Stimulated activated naive CD4-positive, alpha-beta T cell (primary cell): ENCODE data around the gene ETS1.
A peak's percentile ranks its signal among the peaks of the same experiment; 100 is the strongest.

Experiments
- DNase-seq, 6 experiments: peaks; one replicate each; lab custom pipeline; 2025; lab: John Stamatoyannopoulos, UW

The ETS1 gene

DNA sequence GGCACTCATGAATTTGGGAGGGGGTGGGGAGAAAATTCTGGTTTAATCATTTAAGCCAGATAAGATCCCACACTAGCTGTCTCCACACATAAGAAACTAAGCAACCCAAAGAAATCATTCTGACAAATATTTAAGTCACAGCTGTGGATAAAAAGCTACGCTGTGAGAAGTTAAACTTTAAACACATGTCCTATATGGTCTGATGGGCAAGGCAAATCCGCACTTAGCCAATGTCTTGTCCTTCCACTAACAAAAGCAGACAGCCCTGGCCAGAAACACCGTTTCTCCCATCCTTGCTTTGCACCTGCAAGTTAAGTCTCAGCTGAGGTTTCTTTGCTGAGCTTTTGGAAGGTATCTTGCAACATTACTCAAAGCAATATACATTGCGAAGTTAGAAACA is 68.0 kb downstream of the ETS1 start:
- DNase-seq: no peak

DNA sequence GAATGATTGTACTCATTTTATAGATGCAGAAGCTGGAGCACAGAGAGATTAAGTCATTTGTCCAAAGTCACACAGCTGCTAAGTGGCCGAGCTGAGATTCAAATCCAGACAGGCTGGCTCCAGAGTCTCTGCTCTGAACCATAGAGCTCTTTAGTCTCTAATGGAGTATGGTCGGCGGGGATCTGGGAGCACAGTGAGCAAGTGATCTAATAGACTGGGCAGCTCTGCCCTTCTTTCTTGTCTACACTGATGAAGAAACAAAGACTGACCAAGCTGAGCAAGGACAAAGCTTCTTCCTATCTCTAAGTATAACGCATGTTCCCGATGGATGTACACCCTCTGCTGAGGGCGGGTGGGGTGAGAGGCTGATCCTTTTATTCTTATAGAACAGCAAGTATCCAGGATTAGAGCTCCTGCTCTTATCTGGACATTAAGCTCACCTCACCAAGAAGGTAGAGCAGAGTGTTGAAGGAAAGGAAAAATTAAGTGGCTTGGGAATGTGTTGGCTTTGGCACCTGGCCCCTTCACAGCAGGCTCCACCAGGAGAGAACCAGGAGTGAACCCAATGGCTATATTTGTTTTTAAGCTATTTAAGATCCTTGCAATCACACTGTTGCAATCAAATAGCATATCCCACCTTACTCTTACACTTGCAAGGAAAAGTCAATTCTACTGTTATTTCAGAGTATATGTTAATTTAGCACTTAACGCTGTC is 68.7 kb downstream of the ETS1 start:
- no peak for DNase-seq

DNA sequence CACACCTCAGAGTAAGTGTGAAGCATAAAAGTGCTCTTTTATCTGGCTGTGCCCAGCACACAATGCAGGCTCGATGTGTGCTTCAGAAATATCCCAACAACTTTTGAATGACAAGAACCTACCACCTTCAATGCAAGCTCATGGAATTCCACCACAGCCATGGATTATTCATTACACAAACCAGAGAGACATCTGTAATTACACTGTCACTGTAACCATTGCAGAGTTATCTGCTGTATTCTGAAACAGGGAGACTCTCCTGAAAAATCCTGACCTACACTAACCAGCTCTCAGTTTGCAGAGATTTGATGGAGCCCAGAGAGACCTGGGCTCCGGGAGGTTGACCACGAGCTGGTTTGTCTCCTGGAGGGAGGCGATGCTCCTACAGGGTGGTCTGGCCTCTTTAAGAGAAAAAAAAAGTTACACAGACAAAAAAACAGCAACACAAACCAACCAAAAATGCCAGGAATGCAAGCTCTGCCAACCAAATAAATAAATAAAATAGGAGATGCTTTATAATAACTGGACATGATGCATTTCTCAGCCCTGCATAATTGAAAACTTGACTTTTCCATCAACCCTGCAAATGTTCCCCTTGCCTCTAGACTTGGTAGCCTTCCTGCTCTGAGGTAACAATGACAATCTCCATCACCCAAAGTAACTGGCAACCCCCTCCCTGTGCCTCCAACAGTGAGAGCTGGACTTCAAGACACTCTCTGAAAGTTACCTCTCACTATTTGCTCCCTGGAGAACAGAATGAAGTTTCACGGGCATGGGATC is 69.7 kb downstream of the ETS1 start:
- DNase-seq: no peak

DNA sequence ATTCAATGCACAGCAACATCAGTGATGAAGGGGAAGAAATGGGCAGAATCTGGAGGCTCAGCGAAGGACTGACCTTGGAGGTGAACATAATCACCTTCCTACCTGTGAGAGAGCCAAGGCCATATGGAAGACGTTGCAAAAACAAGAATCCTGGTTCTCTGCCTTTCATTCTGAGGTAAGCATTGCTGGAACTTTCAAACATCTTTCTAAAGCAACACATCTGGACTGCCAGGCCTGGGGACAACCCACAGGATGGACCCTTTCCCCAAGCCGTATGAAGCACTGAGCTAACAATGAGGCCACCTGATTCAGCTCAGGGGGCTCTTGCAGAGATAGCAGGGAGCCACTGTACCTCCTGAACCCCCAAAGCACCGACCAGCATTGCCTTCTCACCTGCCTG is 70.5 kb downstream of the ETS1 start:
- DNase-seq: no peak

DNA sequence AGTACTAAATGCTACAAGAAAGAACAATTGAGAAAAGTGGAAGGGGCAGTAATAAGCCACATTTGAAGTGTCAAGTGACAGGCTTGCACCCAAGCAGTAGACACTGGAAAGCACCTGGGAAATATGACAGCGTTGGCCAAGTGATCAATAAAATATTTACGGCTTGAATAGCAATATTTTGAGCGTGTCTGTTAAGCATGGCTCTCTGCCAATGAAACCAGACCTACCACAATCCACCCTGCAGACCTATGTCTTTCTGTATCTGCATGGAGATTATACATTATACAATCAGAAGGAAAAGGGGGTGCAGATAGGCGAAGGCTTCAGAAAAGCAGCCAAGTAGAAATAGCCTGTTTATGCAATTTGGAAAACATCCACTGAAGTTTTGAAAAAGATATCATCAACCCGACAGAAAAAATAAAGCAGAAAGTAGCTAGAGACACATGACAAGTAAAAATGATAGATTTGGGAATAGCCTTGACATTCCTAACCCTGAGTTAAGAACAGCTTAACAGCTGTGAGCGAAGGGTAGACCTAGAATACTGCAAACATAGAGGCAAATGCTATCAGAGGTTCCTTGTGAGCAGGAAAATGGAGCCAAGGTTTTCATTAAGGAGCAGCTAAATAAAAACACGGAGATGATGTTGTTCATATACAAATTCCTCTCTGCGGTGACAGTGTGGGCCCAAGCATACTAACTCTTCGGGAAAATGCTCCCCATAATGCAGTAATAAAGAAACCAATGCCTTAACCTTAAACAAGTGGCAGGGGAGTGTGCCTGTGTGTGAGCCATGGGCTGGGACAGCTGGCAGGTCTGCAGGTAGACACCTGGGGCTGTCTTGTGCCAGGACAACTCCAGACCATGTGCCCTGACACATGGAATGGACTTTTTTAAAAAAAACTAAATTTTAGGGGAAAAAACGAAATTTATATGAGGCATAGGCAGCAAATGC is 71.3 kb downstream of the ETS1 start:
- no peak for DNase-seq

DNA sequence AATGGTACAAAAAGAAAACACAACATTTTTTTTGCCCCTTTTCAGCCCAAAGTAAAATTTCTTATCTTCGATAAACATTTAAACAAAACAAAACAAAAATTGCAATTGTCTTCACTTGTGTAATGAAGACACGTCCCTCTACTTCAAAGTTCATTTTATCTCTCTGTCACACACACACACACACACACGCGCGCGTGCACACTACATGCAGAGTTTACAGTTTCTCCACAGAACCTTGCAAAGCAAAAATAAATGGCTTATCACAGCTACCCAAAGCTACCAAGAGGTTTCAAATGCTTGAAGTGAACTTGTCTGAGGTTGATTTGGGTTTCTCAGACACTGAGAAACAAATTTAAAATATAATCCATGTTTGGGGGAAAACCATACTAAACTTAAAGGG is 72.3 kb downstream of the ETS1 start:
- peak in 2 of 6 experiments; percentile 18 to 55 for DNase-seq

DNA sequence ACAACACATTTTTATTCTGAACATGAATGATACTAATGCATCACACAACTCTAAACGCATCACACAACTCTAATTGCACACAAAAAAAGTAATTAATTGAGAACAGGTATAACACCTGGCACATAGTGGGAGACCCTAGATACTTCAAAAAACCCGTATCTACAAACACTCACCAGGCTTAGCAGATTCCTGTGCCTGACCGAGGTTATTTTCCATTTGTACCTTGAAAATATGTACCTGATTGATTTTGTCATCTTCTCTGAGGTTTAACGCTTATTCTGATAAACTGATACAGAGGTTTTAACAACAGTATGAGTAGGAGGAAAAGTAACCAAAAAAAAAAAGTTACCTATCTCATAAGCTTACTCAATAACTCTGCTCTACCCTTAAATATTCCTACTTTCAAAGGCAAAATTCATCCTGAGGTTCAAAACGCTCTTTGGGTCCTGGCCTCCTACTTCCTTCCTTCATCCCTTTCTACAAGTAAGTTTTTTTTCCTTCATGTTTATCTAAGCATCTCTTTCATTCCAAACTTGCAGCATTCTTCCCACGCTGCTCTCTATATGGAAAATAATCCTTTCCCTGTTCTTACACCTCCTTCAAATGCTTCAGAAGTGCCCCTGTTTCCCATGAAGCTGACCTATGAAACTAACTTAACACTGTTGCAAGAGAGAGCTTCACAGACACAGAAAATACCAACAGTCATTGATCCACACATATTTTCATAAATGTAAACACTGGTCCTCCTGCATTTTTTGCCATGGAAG is 73.3 kb downstream of the ETS1 start:
- no peak for DNase-seq

DNA sequence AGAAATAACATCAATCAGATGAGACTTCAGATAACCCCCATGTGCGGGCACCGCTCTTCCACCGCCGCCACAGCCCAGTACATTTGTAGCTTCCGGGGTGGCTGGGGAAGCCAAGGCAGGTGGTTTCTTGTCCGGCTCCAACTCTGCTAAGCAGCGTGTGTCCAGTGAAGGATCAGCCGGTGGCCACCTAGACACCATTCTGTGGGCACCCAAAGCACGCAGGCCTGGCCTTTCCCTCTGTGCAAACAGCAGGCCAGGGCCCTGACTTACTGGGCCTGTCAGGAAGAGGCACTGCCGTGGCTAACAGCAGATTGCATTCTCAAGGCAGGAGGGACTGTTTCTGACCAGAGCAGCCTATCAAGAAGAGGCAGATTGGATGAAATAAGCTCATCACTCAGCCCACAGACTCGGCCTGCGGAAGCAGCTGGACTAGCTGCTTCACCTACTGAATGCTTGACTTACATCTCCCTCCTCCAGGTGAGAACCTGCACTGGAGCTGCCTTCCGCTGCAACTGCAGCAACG is 74.8 kb downstream of the ETS1 start:
- DNase-seq: peak in 3 of 6 experiments; percentile 26 to 68 (median 33)

DNA sequence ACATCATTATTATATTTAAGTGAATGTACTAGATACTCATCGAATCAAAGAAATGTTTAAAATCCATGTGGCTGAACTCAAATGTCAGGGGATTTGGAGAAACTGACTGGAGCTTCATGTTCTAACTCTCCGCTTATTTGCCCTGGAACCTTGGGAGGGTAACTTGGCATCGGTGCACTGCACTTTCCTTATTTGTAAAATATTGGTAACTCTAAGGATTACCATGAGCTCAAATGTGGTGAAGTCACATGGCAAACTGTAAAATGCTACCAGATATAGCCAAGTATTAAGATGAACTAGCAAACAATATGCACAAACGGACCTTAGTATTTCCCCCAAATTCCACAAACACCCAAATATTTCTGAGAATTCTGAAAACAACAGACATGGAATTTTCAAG is 75.6 kb downstream of the ETS1 start:
- no peak for DNase-seq

DNA sequence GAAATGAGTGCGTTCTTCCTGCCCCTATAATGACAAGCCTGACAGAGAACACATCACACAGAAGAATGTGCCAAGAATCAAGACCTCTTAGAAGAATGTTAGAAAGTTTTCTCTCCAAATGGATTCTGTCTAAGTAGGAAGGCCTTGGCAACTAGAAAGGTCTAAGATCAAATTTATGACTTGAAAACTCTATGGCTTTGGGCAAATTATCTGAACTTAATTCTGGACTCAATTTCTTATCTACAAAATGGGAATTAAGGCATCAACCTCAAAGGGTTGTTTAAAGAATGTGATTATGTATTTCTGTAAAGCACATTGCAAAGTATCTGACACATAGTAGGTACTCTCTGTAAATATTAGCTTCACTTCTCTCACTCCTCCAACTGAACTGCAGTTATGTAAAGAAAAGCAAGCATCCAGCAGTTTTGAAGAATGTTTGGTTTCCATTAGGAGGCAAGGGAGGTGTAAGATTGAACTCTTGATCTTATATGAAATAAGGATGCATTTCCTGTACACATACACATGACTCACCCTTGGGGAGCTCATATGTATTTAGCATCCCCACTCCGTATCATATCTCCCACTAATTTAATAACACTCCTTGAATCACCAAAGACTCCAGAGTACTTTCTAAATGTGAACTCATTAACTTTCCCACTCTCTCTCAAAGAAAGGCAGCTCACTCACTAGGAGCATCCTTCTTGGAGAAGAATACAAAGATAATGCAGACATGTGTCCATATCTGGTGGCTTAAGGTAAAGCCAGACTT is 77.6 kb downstream of the ETS1 start:
- DNase-seq: no peak

DNA sequence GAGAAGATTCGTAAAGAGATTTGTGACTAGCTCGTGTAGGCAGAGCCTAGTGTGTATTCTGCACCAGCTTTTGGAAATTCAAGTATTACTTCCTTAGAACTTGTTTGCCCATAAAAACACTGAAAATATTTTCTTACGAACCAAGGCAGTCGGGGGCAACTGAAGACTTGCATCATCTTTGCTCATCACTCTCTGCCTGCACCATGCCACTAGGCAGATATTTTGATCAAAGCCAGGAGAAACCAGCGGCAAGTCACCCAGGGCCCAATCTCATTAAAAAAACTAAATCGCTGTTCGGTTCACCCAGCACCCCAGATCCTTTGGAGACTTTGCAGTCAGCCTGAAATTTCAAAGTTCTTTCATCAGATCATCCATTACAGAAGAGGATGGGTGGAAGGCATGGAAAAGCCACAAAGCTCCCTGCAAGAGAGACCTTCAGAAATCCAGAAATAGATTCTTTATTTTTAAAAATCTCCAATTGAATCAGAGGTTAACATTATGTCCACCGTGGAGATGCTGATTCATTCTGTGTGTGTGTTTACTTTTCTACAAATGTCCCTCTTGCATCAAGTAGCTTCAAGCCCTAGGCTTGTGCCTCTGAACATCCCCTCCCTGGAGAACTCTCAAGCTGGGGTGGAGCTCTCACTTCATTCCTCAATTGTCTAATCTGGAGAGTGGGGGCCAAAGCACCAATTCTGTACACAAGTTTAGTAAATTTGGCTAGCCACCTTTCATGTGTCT is 78.4 kb downstream of the ETS1 start:
- DNase-seq: peak in 4 of 6 experiments; percentile 26 to 46 (median 38)

DNA sequence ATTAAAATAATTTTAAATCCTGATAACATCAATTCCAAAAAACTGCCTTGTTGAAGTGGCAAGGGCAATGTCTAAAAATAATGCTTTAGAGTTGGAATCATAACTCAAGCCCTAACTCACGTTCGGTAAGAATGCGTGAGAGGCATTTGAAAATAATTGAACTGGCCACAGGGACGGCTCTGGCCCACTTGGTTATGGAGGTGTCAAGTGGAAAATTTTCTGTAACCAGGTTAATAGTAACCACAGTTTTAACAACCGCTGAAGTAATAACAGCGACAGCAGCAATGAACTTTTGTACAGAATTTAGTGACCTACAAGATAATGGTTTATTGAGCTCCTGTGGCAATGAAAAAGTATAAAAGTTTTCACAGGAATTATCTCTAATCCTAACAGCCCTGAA is 79.4 kb downstream of the ETS1 start:
- DNase-seq: no peak

DNA sequence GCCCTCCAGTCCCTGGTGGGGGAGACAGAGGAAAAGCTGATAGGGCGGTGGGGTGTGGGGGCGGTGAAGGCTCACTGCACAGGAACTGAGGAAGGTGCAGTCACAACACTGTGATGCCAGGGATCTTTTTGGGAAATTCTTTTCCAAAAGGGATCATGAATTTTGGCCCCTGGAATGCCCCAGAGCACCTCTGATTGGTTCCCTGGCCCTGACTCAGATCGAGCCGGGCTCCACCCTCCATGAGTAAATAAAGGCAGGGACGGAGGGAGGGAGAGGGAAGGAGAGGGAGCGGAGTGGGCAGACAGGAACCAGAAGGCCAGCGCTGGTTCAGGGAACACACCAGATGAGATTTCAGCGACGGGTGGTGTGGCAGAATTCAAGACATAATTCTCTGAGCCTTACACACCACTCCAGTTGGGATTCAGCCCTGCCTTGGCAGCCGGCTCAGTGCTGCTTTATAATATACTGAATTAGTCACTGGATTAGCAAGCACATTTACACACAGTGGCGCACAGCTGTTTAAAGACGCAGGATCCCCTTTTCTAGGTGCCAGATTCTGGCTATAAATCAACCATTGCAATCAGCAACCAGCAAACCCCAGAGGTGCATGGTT is 80.3 kb downstream of the ETS1 start:
- peak in 3 of 6 experiments; percentile 21 to 33 (median 31) for DNase-seq

DNA sequence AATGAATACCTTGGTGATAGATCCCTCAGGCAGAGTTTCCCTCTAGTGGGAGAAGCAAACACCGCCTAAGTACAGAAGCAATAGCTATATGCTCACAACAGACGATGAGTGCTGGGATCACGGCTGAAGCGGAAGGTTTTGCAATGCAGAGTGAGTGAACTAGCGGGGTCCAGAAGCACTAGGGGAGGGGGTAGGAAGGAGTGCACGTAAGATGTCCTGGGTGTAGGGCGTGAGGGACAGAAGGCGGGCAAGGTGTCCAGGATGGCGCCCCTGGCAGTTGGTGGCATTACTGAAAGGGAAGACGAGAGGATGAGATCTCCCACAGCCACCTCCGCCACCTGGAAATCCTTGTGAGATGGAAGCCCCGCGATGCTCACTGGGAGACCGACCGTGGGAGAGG is 81.0 kb downstream of the ETS1 start:
- peak in 2 of 6 experiments; percentile 24 to 41 for DNase-seq

DNA sequence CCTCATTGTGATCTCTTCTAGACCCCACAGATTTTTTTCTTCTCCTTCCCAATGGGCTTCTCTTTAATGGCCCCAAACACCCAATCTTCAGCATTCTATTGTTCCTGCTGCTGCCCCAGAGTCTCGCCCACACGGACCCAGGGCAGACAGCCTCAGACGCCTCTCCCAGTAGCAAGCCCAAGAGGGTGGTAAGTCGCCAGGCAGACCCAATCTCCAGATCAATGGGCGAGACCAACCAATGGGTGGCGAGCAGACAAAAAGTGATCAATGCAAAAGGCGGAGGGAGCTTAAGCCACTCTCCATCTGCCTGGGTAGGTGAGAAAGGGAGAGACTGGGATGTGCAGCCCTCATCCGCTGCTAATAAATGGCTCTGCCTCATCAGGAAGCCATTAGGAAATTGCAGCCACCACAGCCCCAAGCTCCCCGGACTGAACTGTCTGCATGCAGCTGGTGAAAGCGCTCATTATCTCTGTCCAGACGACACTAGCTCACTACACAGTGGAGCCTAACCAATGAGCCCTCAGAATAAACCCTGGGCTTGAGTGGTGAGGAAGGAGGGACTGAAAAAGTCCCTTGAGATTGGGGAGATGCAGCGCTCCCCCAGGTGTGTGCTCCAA is 81.8 kb downstream of the ETS1 start:
- DNase-seq: peak in 1 of 6 experiments; percentile 38

DNA sequence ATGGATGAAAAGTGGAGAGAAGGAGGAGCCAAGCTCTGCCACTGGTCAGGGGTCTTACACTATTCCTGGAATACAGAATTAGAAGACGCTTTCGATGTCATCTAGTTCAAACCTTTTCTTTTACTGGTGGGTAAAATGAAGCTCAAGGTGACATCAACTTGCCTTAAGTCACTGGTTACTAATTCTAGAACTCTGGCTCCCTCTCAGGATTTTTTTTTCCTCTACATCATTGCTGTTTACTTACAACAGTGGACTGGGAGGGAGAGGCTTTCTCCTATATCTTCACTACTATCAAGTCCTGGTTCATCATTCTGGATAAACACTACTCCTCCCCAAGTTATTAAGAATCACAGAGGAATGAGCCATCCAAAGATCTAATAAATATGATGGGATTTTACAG is 82.9 kb downstream of the ETS1 start:
- DNase-seq: no peak

DNA sequence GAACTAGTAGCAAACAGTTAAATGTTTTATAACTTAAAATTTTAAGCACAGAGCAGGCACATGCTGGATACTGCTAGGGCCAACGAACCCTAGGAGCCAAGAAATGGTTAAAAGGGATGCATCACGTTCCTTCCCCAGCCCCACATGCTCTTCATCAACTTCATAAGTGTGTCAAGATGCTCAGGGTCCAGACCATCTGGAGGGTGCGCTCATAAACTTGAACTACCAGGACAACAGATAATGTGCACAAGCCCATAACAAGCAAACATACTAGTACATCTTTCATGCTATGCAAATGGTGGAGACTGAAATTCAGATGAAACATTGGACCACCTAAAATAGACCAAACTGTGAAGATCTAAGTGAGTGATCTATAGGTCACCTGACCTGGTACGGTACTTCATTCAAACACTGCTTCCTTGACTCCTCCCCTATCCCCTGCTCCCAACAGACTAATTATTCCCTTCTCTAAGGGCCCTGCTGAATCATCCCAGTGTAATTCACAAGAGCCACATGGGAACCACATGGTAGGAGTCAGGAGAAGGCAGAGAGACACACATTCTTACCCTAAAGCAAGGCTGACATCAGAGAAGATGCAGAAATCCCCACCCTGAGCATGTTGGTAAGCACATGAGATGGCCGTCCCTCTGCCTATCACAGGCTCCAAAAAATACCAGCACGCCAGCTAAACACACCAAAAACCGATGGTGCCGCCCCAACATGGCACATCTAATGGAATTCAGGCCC is 83.9 kb downstream of the ETS1 start:
- DNase-seq: peak; percentile 43 to 59 (median 50)

DNA sequence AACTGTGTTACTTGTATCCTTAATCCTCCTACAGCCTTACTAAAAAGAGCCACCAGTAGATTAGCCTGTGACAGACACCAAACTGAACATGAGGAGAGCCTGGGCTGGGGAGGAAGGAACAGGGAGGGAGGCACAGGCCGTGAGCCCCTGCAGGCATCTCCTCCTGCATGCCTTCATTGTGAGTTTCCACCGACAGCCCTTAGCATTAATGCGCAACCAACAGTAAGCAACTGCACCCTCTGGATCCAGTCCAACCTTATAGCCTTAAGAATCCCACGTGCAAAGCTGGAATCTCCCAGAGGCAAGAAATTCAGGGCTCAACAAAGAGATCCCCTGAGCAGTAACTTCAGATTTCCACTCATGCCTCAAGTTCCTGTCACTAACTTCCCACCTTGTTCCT is 84.6 kb downstream of the ETS1 start:
- DNase-seq: peak in 1 of 6 experiments; percentile 21
